Neural cell (in vitro differentiated cells): ENCODE data around the gene TAF7. TPM values are rescaled to one million over a fixed set of nuclear protein-coding genes. Genes with fewer than 3 reads are reported as not detected.

ENCODE experiments used
- H2AFZ ChIP-seq: fragments of 200-600, 300-800 bp; sonication (generic), shearing (Covaris generic); 2 replicates; pipeline ENCODE4 v1.6.0; 2014; ENCODE audit warnings: low read depth, mild to moderate bottlenecking, antibody characterized with exemption, low read length, moderate library complexity
- H3F3A ChIP-seq: fragments of 200-600 bp; shearing (Covaris generic); 2 replicates; pipeline ENCODE4 v1.6.1; 2016; ENCODE audit warnings: mild to moderate bottlenecking, moderate library complexity, mixed read lengths, antibody characterized with exemption, low read length; ENCODE audit not compliant: insufficient read depth, poor library complexity, severe bottlenecking
- H3K27ac ChIP-seq: fragments of 200-600, 300-800 bp; sonication (generic), shearing (Covaris generic); 2 replicates; pipeline ENCODE4 v1.5.1; 2014; ENCODE audit warnings: mild to moderate bottlenecking, low read length, moderate library complexity
- H3K27me3 ChIP-seq: fragments of 300-800, 200-600 bp; sonication (generic), shearing (Covaris generic); 2 replicates; pipeline ENCODE4 v1.6.0; 2014; ENCODE audit warnings: mild to moderate bottlenecking, low read depth, low read length, moderate library complexity; ENCODE audit not compliant: insufficient read depth
- H3K36me3 ChIP-seq: fragments of 300-800, 200-600 bp; sonication (generic), shearing (Covaris generic); 2 replicates; pipeline ENCODE4 v1.5.1; 2014; ENCODE audit warnings: mild to moderate bottlenecking, antibody characterized with exemption, low read length, moderate library complexity; ENCODE audit not compliant: insufficient read depth
- H3K4me2 ChIP-seq: fragments of 300-800, 200-600 bp; sonication (generic), shearing (Covaris generic); 2 replicates; pipeline ENCODE4 v1.6.0; 2014; ENCODE audit warnings: mild to moderate bottlenecking, low read length
- H3K4me3 ChIP-seq: fragments of 300-800, 200-600 bp; sonication (generic), shearing (Covaris generic); 2 replicates; pipeline ENCODE4 v1.5.1; 2014; ENCODE audit warnings: mild to moderate bottlenecking, low read length, moderate library complexity
- H3K79me2 ChIP-seq: fragments of 200-600 bp; shearing (Covaris generic); replicated peaks from 2 replicates; pipeline ENCODE4 v1.6.0; 2014; ENCODE audit warnings: mild to moderate bottlenecking, low read length, moderate library complexity; ENCODE audit not compliant: insufficient read depth
- H3K9ac ChIP-seq: fragments of 300-800, 200-600 bp; sonication (generic), shearing (Covaris generic); 2 replicates; pipeline ENCODE4 v1.6.1; 2016; ENCODE audit warnings: mild to moderate bottlenecking, low read length, mixed read lengths
- H3K9me2 ChIP-seq: fragments of 200-600 bp; shearing (Covaris generic); 2 replicates; pipeline ENCODE4 v1.6.1; 2016; ENCODE audit warnings: mild to moderate bottlenecking, low read length, mixed read lengths; ENCODE audit not compliant: insufficient read depth
- H3K9me3 ChIP-seq: fragments of 200-600, 300-800 bp; sonication (generic), shearing (Covaris generic); 2 replicates; pipeline ENCODE4 v1.6.1; 2016; ENCODE audit warnings: mild to moderate bottlenecking, mixed run types, low read length, moderate library complexity, mixed read lengths
- H4K20me1 ChIP-seq: fragments of 200-600 bp; shearing (Covaris generic); 2 replicates; pipeline ENCODE4 v1.6.1; 2016; ENCODE audit warnings: mild to moderate bottlenecking, mixed run types; ENCODE audit not compliant: insufficient read depth
- EP300 ChIP-seq: fragments of 450-650 bp; conservative IDR thresholded peaks from 2 replicates; pipeline ENCODE4 v1.6.1; 2014; ENCODE audit warnings: antibody characterized with exemption, mild to moderate bottlenecking, moderate library complexity; ENCODE audit not compliant: poor library complexity, severe bottlenecking
- EZH2 ChIP-seq: fragments of 200-600, 300-800 bp; shearing (Covaris generic), sonication (generic); IDR thresholded peaks from 2 replicates; pipeline ENCODE4 v1.6.1; 2014; ENCODE audit warnings: antibody characterized with exemption, low read length, borderline replicate concordance, mild to moderate bottlenecking; ENCODE audit not compliant: insufficient read depth, poor library complexity, severe bottlenecking
- MXI1 ChIP-seq: fragments of 450-650 bp; conservative IDR thresholded peaks from 2 replicates; pipeline ENCODE4 v1.6.1; 2014; ENCODE audit warnings: antibody characterized with exemption, mild to moderate bottlenecking; ENCODE audit not compliant: poor library complexity, severe bottlenecking
- POLR2AphosphoS5 ChIP-seq: IDR thresholded peaks from 2 replicates; pipeline ENCODE4 v1.6.1; 2012
- RAD21 ChIP-seq: fragments of 450-650 bp; conservative IDR thresholded peaks from 2 replicates; pipeline ENCODE4 v1.6.1; 2014; ENCODE audit warnings: antibody characterized with exemption, mild to moderate bottlenecking, moderate library complexity
- REST ChIP-seq: IDR thresholded peaks from 2 replicates; pipeline ENCODE4 v1.6.1; 2012; ENCODE audit warnings: borderline replicate concordance
- SMC3 ChIP-seq: fragments of 450-650 bp; conservative IDR thresholded peaks from 2 replicates; pipeline ENCODE4 v1.6.1; 2014; ENCODE audit warnings: antibody characterized with exemption, mild to moderate bottlenecking, moderate library complexity; ENCODE audit not compliant: poor library complexity
- TAF1 ChIP-seq: IDR thresholded peaks from 2 replicates; pipeline ENCODE4 v1.6.1; 2012; ENCODE audit warnings: low read depth
- polyA plus RNA-seq: library from polyadenylated mRNA; depleted of rRNA; stranded (reverse); fragments of >200 nt; gene quantifications from 2 replicates; pipeline ENCODE4 v1.2.3, GENCODE V29; 2014
- TF ChIP-seq, protein P1 (sequence below): fragments of 450-650 bp; IDR thresholded peaks from 2 replicates; pipeline ENCODE4 v1.5.1; 2014; ENCODE audit warnings: antibody characterized with exemption, mild to moderate bottlenecking, moderate library complexity; ENCODE audit not compliant: poor library complexity, severe bottlenecking

Gene TAF7
- polyA plus RNA-seq, 1 donor from 2014 or later, result 198 TPM

GRCh38 chr5:141356133-141356532 lies 35.5 kb upstream of the TAF7 start:
- Histone ChIP-seq H3K36me3 (no peaks in the 10 kb centered on the region), H3F3A (no peaks in the 10 kb centered on the region), H3K9me2 (no peaks in the 10 kb centered on the region), H3K9me3 (peaks cover 37% of the 10 kb centered on the region), H3K4me3 (no peak overlapping the region), H2AFZ (no peak overlapping the region), H3K4me2 (no peak overlapping the region), H3K27ac (no peak overlapping the region), H3K9ac (no peak overlapping the region), H3K27me3 (no peaks in the 10 kb centered on the region), H3K79me2 (no peaks in the 10 kb centered on the region), H4K20me1 (no peaks in the 10 kb centered on the region)
- TF ChIP-seq RAD21 (no peak), EZH2 (no peak), EP300 (no peak), MXI1 (no peak), SMC3 (no peak), REST (no peak), TAF1 (no peak), POLR2AphosphoS5 (no peak)
- TF ChIP-seq, protein P1, sequence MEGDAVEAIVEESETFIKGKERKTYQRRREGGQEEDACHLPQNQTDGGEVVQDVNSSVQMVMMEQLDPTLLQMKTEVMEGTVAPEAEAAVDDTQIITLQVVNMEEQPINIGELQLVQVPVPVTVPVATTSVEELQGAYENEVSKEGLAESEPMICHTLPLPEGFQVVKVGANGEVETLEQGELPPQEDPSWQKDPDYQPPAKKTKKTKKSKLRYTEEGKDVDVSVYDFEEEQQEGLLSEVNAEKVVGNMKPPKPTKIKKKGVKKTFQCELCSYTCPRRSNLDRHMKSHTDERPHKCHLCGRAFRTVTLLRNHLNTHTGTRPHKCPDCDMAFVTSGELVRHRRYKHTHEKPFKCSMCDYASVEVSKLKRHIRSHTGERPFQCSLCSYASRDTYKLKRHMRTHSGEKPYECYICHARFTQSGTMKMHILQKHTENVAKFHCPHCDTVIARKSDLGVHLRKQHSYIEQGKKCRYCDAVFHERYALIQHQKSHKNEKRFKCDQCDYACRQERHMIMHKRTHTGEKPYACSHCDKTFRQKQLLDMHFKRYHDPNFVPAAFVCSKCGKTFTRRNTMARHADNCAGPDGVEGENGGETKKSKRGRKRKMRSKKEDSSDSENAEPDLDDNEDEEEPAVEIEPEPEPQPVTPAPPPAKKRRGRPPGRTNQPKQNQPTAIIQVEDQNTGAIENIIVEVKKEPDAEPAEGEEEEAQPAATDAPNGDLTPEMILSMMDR, result no peak

GRCh38 chr5:141355641-141356040 lies 35.1 kb upstream of the TAF7 start:
- Histone ChIP-seq H3K4me2 (no peak overlapping the region), H3K9me3 (peaks cover 37% of the 10 kb centered on the region), H3K36me3 (no peaks in the 10 kb centered on the region), H3K27ac (no peak overlapping the region), H3K79me2 (no peaks in the 10 kb centered on the region), H3K27me3 (no peaks in the 10 kb centered on the region), H2AFZ (no peak overlapping the region), H3K9ac (no peak overlapping the region), H3K9me2 (no peaks in the 10 kb centered on the region), H3K4me3 (no peak overlapping the region), H4K20me1 (no peaks in the 10 kb centered on the region), H3F3A (no peaks in the 10 kb centered on the region)
- TF ChIP-seq TAF1 (no peak), MXI1 (no peak), EZH2 (no peak), REST (no peak), RAD21 (no peak), EP300 (no peak), SMC3 (no peak)
- TF ChIP-seq, protein P1, result no peak
